Measurements from ENCODE around the gene EPYC.
A peak's percentile ranks its signal among the peaks of the same experiment; 100 is the strongest.

EPYC gene

DNA sequence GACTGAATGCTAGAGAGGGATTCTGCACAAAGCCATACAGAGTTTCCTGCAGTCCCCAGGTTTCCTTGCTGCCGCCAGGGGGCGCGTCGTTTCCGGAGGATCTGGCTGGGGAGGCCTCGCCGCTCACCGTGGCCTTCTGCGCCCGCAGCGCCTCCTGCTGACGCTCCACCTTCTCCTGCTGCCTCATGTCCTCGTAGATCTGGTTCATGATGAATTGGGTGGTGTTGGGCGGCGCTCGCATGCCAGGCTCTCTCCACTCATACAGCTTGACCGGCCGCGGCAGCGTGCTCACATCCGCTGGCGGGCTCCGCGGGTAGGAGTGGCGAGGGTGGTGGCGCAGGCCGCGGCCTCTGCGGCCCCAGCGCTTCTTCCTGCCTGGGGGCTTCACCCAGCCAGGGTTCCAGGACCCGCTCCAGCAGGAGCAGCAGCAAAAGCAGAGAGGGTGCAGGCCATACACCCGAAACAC lies 50.8 kb downstream of the EPYC start:
- peak in 1 of 2 donors; percentile 26 for DNase-seq

DNA sequence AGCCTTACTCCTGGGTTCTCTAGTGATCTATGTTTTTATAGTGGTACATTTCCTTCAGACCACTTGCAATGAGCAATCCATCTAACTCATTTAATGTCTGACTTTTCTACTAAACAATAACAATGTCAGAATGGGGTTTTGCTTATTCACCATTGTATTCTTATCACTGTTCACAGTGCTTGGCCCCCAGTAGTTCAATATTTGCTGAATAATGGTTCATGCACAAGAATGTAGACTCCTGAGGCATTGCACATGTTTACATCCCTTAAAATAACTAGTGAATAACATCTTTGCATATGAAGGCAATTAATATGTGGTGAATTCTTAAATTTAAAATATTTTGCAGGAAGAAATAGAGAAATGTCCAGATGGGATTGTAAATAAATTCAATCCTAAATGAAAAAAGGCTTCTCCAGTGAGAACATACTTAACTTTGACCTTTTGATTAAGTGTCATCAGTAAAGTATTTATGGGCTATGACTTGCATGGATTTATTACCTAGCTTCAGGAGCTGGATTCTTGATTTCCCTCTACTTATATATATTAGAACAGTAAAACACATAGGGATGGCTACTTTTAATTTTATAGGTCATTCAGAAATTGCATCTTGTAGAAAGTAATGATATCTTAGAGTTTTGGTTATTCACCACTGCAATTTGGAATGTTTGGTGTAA lies 53.2 kb downstream of the EPYC start:
- DNase-seq: no peak

DNA sequence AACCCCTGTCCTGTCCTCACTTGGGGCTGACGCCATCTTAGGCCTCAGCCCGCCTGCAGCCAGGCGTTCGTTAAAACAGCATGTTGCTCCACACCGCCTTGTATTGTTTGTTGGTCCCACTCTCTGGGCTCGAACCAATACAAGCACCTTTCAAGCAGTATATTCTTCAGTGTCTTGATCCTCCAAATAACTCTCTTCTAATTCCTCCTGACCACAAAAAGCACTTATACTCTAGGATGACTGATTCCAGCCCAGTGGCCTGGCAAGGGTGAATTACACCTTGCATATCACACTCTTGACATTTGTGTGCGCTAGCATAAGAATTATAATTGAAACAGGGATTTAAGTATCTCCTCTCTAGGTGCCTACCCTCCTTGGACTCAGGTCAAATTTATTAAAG lies 56.9 kb downstream of the EPYC start:
- no peak for DNase-seq

DNA sequence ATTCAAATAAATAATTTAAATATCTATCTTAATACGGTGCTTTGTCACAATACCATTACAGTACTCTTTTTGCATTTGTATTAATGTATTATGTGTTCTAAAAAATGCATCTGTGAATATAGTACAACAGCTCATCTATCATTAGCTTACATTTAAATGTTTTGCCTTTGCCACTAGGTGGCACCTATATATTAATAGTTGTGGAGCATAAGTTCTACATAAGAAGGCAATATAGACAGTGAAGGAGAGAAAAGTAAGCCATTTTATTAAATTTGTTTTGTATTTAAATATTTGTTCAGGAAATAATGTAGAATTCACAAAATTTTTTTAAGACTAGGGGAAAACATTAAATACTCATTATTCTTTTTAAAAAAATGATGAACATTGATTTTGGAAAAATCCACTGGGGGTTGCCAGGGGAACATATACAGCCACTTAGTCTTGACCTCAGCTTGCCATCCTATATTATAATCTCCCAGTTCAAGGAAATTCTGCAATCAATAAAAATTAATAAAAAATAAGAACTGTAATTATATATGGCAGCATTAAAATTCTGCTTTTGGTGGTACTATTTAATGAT lies 59.6 kb downstream of the EPYC start:
- no peak for DNase-seq

DNA sequence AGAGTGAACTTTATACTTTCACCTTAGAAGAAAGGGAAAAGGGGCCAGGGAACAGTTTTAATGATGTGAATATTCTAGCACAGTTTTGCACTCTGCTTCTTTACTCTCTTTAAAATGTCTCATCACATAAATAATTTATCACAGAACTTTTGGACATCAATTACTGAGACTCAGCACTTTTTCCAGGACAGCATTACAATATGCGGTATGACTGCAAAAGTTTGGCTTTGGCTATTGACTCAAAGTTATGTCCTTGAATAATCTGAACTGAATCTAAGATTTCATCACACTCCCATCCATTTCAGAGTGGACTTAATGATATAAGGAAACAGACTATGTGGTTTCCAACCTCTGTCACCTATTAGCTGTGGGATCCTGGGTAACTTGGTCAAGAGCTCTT lies 61.5 kb downstream of the EPYC start:
- DNase-seq: no peak

DNA sequence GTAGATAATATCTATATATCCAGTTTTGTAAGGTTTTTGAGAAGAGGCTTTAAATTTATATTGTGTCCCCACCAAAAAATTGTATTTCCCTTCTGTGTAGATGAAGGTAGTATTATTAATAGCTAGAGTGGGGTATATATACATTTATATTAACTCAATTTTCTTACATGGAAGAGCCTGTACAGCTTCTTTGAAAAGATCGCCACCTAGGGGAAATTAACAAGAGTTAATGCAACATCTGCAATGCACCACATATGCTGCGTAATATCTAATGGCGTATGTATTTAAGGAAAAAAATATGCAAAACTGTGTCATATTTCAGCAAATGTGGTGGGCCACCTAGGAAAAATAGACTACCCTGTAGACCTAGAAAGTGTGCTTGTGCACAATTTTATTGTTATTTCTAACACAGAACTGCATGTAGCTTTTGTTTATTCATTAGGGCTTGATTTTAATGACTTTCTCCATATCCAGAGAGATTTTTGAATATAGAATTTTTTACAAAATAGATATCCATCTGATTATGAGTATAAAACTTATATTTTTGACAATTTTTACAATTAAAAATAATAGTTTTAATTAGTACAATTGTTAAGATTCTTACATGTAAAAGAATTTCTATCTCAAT lies 63.8 kb downstream of the EPYC start:
- DNase-seq: no peak

DNA sequence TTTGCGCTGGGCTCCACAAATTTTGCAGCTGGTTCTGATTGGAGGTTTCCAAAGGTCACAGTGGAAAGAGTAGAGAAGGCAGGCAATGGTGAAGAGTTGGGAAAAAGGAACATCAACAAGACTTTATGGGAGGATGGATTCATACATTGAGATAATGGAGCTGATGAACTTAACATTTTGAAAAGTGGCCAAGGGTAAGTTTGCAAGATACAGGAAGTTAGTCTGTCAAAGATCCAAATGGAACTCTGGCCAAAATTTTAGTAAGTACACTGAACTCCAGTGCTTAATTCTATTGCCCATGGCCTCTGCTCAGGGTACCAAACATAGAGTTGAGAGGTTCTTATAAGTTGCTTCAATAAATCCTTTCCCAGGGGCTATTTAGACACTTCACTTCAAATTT lies 65.4 kb downstream of the EPYC start:
- DNase-seq: no peak

DNA sequence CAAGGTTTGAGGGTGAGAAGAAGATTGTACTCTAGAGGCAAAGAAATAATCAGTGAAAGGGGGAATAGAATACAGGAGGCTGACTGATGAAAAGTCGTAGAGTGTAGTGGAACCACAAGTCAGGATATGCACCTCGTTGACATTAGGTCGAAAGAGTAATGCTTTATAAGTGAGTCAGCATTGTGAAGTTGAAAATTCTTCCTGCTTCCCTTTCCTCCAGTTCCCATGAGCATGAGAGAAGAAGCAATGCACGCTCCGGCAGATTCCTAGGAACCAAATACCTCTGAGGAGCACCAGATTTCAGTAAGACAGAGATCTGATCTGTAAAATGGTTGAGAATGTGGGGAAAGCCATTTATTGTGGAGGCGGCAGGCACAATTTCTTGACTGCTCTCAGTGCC lies 66.3 kb downstream of the EPYC start:
- DNase-seq: no peak

DNA sequence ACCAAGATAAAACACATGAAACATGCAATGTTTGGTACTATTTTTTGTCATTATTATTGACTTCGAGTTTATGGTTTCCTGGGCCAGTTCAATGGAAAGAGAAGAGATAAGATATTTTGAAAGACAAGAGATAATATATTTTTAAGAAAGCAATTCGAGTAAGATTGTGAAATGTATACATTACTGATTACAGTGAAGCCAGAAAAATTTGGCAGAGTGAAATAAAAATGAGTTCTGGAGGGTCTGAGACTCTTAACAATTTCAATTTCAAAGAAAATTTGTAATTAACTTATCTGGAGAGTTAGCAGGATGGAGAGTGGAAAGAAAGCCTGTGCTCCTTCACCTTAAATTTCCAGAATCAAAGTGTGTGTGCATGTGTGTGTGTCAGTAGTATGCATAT lies 67.1 kb downstream of the EPYC start:
- DNase-seq: no peak

DNA sequence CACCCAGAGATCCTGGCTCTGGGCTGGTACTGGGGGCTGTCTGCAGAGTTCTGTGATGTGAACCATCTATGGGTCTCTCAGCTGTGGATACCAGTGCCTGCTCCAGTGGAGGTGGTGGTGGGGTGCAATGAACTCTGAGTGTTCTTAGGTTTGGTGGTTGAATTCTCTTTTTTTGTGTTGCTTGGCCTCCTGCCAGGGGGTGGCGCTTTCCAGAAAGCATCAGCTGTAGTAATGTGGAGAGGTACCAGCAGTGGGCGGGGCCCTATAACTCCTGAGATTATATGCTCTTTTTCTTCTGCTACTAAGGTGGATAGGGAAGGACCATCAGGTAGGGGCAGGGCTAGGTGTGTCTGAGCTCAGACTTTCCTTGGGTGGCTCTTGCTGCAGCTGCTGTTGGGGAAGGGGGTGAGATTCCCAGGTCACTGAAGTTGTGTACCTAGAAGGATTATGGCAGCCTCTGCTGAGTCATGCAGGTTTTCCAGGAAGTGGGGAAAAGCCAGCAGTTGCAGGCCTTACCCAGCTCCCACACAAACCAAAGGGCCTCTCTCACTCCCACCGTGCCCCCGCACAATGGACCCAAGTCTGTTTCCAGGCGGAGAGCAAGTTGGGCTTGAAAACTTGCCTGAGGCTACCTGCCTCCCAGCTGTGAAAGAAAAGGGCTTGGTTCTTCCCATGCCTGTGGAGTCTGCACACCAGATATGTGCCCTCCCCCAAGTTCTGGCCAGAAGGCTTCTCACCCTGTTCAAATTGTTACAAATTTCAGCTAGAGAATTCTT lies 68.4 kb downstream of the EPYC start:
- DNase-seq: no peak

DNA sequence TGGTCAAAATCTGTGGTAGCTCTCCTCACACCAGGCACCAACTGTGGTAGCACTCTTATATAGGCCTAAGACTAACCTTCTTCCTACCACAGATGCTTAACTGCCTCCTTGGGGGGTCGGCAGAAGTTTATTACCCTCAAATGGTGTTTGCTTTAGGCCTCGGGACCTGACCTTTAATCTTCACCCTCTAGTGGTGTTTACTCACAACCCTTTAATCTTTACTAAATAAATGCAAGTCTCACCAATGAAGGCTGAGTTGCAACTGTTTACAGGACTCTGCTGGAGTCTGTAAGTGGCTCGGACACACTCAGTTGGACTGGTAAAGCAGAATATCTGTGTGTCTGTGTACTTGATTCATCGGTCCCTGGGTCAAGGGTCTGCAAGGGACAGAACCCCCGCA lies 79.2 kb downstream of the EPYC start:
- no peak for DNase-seq

DNA sequence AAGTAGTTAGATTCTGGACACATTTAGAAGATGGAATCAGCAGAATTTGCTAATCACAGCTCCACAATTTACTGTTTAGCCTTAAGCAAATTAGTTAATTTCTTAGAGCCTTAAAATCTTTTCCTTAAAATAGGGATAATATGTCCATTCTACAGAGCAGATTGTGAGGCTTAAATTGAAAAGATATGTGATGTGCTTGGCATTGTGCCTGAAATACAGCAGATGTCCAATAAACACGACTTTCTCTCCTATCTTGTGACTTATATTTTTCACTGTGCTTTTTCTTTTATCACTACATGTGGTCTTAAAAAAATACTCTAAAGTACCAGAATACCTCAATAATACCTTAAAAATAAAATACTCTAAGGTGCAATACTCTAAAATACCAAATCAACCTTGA lies 80.4 kb downstream of the EPYC start:
- no peak for DNase-seq

DNA sequence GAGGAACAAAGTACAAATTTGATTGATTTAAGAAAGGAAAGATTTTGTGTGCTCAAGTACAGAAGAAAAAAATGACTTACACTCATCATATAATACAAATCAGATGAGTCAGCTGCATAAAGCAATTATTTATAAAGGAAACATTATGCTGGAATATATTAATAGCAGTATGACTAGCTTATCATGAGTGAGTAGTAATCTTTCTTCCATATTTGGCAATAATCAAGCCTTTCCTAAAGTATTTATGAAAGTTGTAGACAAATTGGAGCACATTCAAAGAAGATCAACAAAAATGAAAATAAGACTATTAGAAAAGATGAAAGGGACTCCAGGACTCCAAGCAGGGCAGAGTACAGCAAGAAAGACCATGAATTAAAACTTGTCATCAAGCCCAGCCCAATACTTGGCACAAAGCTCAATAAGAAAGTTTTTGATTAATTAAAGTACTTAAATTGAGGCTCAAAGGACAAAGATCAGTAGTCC lies 82.6 kb downstream of the EPYC start:
- no peak for DNase-seq

DNA sequence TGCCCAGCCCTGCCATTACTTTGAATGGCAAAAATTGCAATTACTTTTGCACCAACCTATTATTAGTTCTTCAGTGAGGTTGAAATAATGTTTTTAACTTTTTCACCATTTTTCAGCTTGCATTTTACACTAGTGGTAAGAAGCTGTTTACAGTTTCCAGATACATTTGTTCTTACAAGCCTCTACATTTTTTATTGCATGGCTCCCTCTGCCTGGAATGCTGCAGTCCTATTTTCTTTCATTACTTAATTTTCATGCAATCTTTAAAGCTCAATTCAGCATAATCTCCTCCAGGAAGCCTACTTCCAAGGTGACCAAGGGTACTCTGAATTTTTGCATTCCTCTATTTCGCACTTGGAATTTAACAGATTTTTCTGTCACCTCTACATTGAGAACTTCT lies 83.2 kb downstream of the EPYC start:
- no peak for DNase-seq

DNA sequence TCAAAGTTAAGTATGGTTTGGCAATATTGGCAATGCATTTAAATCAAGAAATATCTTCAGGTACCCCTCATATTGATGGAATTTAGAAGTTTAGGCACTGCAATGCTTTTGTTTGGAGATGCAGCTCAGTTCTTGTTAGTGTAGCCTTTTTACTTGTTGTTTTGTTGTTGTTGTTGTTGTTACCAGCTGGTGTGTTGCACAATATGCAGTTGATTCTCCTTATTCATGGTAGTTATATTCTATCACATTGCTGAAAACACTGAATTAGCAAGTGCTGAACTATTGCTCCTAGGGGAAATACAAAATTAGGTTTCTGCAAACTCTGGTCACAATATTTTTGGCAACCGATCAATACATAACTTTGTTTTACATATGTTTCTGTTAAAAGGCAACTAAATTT lies 84.5 kb downstream of the EPYC start:
- DNase-seq: no peak

DNA sequence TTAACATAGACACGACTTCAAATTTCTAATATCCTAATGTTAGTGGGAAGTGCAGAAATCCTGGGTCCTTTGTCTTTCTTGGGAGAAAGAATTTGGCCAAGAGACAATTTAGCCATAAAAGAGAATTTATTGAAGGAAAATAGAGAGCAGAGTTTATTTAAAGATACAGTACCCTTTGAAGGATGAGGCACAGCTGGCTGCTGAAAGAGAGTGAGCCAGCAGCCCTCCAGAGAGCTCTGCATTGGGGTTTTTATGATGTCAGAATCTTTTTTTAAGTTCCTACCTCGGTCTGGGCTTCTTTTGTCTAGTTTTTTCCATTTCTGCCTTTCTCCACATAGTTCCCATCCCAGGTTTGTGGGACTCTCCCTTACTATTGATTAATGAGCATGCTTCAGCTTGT lies 87.3 kb downstream of the EPYC start:
- no peak for DNase-seq

DNA sequence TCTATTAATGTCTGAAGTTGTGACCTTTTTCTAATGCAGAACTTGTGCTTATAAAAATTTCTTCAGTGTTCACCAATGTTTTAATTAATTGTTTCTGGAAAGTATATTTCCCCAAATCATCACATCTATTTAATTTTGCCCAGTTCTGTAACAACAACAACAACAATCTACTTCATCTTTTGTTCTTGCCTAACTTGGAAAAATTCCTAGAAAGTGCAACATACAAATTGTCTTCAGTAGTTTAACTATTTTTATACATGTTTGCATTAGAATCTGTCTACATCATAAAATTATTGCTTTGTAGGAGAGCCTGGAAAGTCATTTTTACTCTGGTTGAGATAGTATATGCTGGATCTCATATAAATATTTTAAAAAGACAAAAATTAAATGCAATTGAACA lies 88.3 kb downstream of the EPYC start:
- DNase-seq: no peak

DNA sequence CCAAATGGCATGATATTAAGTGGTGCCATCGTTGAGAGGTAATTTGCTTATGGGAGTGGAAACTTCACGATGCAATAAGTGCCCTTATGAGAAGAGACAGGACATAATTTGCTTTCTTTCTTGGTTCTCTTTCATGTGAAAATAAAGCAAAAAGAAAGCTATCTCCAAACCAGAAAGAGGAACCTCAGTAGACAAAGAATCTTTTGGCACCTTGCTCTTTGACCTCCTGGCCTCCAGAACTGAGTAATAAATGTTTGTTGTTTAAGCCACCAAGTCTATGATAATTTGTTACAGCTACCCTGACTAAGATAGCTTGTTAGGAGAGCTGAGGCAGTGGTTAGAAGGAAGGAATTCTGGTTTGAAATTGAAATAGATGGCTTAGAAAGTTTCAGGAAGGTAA lies 89.4 kb downstream of the EPYC start:
- DNase-seq: no peak

Data from stimulated activated CD4-positive, alpha-beta T cell treated with anti-CD3 and anti-CD28 coated beads, Interleukin-2, amount 100 ng/mL, for 48 hours (primary cell).